ENCODE results near the gene PMS2. TPM values are rescaled to one million over a fixed set of nuclear protein-coding genes. Genes with fewer than 3 reads are reported as not detected.

Gene PMS2
- polyA plus RNA-seq, 2 of the 4 experiments (the other 2 are of a cell fraction), result 14.7 to 19.9 TPM

DNA sequence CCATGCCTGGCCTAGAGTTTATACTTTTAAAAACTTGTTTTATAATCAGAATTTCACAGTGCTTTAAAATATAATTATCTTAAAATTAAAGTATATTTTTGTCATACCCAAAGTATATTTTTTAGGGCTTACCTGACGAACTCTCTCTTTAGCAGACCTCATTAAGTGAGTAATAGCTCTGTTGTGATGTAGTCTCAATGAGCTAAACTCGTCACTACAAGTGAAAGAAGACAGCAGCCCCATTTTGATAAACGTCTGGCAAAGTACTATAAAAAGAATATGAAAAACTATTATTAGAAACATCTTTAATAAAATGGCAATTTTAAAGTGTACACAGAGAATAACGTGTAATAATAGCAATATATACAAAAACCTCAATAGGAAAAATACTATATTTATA, 40.9 kb upstream of the PMS2 start:
- ATAC-seq (no peak), DNase-seq (ENCODE audit: low read depth in 1 of 2, low spot score in 1 of 2) (no peak), FAIRE-seq (no peak)
- TF ChIP-seq HOXA7 (CRISPR knock-in tag; IDR thresholded peaks at IDR 0.05), result no peak
- no peak for TF ChIP-seq KDM5A (IDR thresholded peaks at IDR 0.05)
- no peak for TF ChIP-seq ZNF302 (CRISPR knock-in tag; IDR thresholded peaks at IDR 0.05)
- TF ChIP-seq, protein P1, sequence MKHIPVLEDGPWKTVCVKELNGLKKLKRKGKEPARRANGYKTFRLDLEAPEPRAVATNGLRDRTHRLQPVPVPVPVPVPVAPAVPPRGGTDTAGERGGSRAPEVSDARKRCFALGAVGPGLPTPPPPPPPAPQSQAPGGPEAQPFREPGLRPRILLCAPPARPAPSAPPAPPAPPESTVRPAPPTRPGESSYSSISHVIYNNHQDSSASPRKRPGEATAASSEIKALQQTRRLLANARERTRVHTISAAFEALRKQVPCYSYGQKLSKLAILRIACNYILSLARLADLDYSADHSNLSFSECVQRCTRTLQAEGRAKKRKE (CRISPR knock-in tag; IDR thresholded peaks at IDR 0.05; ENCODE audit: low read depth), result no peak
- no peak for TF ChIP-seq MAFK (IDR thresholded peaks at IDR 0.05; ENCODE audit: partially characterized antibody)
- no peak for TF ChIP-seq MAZ (IDR thresholded peaks at IDR 0.05; ENCODE audit: borderline replicate concordance, low read depth, low read length)
- TF ChIP-seq CHD2 (IDR thresholded peaks at IDR 0.05; ENCODE audit: low read length, partially characterized antibody), result no peak
- no peak for TF ChIP-seq MYC (IDR thresholded peaks at IDR 0.05; ENCODE audit: borderline replicate concordance, low read length)
- TF ChIP-seq, protein P2, sequence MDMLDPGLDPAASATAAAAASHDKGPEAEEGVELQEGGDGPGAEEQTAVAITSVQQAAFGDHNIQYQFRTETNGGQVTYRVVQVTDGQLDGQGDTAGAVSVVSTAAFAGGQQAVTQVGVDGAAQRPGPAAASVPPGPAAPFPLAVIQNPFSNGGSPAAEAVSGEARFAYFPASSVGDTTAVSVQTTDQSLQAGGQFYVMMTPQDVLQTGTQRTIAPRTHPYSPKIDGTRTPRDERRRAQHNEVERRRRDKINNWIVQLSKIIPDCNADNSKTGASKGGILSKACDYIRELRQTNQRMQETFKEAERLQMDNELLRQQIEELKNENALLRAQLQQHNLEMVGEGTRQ (IDR thresholded peaks at IDR 0.05), result no peak
- no peak for TF ChIP-seq HDAC2 (IDR thresholded peaks at IDR 0.05)
- TF ChIP-seq, protein P3, sequence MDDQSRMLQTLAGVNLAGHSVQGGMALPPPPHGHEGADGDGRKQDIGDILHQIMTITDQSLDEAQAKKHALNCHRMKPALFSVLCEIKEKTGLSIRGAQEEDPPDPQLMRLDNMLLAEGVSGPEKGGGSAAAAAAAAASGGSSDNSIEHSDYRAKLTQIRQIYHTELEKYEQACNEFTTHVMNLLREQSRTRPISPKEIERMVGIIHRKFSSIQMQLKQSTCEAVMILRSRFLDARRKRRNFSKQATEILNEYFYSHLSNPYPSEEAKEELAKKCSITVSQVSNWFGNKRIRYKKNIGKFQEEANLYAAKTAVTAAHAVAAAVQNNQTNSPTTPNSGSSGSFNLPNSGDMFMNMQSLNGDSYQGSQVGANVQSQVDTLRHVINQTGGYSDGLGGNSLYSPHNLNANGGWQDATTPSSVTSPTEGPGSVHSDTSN (IDR thresholded peaks at IDR 0.05), result no peak
- TF ChIP-seq POLR2AphosphoS2 (conservative IDR thresholded peaks at IDR 0.05; ENCODE audit: low read length), result no peak
- TF ChIP-seq BHLHE40 (IDR thresholded peaks at IDR 0.05; ENCODE audit: low read depth, low read length), result no peak
- POLR2A ChIA-PET, result no interaction called here
- Histone ChIP-seq H3K4me3 (no peak overlapping the region), H3K27ac (no peak overlapping the region), H3K4me2 (no peak overlapping the region), H3K9me3 (no peaks in the 10 kb centered on the region), H3K4me1 (peaks cover 14% of the 10 kb centered on the region)
- CTCF ChIA-PET, result interaction anchor here (0.6 to 0.9 kb wide), 4 partner anchors 9 to 127 kb away, joined by 3 to 4 read pairs (median 3); no protein-coding TSS in a partner anchor
- 78% methylated on average over 4 of the region's 4 CpGs for WGBS (ENCODE audit: missing lambda C conversion rate)

DNA sequence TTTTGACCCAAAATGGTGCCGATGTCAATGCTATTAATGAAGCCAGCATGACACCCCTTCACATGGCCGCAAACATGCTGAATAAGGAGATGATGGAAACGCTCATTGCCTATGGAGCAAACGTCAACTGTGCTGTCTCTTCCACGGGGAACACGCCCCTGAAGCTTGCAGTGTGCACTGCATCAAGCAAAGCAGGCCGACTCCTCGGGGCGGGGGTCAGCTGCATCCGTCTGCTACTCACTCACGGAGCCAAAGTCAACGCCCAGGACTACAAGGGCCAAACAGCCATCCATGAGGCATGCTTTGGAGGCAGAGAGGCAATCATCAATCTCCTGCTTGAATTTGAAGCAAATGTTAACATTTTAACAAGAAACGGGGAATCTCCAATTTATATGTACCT, 26.8 kb upstream of the PMS2 start:
- DNase-seq (ENCODE audit: low read depth in 1 of 2, low spot score in 1 of 2) (no peak), FAIRE-seq (no peak), ATAC-seq (no peak)
- ChIA-PET CTCF (no interaction called here), POLR2A (no interaction called here)
- Histone ChIP-seq H3K9me3 (no peaks in the 10 kb centered on the region), H3K4me3 (no peak overlapping the region), H3K27ac (no peak overlapping the region), H3K4me2 (no peak overlapping the region), H3K4me1 (no peaks in the 10 kb centered on the region)
- 91% methylated on average over 13 of the region's 13 CpGs for WGBS (ENCODE audit: missing lambda C conversion rate)
- no peak for TF ChIP-seq CBX2 (IDR thresholded peaks at IDR 0.05; ENCODE audit: borderline replicate concordance, low read depth)

DNA sequence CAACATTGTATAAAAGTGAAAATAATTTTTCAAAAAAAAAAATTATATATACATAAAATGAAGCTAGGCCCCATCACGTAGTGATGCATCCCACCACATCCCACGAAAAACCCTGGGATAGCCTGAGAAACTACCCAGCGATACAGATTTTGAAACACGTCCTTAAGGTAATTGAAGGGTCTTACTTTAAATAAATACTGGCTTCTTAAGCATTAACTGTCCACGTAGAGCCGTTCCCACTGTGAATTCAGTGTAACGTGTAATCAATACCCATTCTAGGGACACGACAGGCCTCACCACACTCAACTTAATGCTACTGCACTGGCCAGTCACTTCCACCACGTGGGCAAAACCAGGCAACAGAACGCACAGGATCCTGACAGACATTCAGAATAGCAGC, 26.3 kb upstream of the PMS2 start:
- CTCF ChIA-PET, result no interaction called here
- no peak overlapping the region for H3K4me2 ChIP-seq
- TF ChIP-seq PHF8 (IDR thresholded peaks at IDR 0.05; ENCODE audit: borderline replicate concordance, low read depth) (no peak), ZSCAN20 (CRISPR knock-in tag; IDR thresholded peaks at IDR 0.05) (no peak), ZC3H11A (IDR thresholded peaks at IDR 0.05) (no peak)
- FAIRE-seq (no peak), DNase-seq (ENCODE audit: low read depth in 1 of 2, low spot score in 1 of 2) (no peak), ATAC-seq (no peak)
- H3K27ac ChIP-seq, result no peak overlapping the region
- H3K9me3 ChIP-seq, result no peaks in the 10 kb centered on the region
- POLR2A ChIA-PET, result no interaction called here
- no peaks in the 10 kb centered on the region for H3K4me1 ChIP-seq
- WGBS (ENCODE audit: missing lambda C conversion rate), result 90% methylated on average over 10 of the region's 10 CpGs
- H3K4me3 ChIP-seq, result no peak overlapping the region

DNA sequence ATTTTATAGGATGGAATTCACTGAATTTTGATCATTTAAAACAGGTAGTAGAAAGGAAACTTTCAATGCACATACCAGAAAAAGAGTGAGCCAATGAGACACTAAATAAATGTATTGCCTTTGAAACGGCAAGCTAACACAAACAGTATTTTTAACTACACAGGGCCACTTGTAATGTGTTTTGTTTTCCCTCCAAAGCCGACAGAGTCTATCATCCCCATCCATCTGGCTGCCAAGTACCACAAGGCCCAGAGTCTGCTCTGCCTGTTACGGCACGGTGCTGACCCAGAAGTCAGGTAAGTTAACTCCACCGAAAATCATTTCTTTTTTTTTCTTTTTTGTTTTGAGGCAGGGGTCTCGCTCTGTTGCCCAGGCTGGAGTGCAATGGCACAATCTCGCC, 23.8 kb upstream of the PMS2 start:
- Histone ChIP-seq H3K4me2 (no peak overlapping the region), H3K27ac (no peak overlapping the region), H3K4me1 (no peaks in the 10 kb centered on the region), H3K9me3 (no peaks in the 10 kb centered on the region), H3K4me3 (no peak overlapping the region)
- POLR2A ChIA-PET, result no interaction called here
- 93% methylated on average over 7 of the region's 7 CpGs for WGBS (ENCODE audit: missing lambda C conversion rate)
- CTCF ChIA-PET, result interaction anchor here (1.2 to 1.7 kb wide), 2 partner anchors 10 kb away, joined by 3 read pairs; no protein-coding TSS in a partner anchor
- DNase-seq (ENCODE audit: low read depth in 1 of 2, low spot score in 1 of 2) (no peak), ATAC-seq (no peak), FAIRE-seq (no peak)
- TF ChIP-seq HOXB13 (CRISPR knock-in tag; IDR thresholded peaks at IDR 0.05; ENCODE audit: low read depth), result no peak
- no peak for TF ChIP-seq EHMT2 (IDR thresholded peaks at IDR 0.05; ENCODE audit: low read depth)
- TF ChIP-seq, protein P1 (CRISPR knock-in tag; IDR thresholded peaks at IDR 0.05; ENCODE audit: low read depth), result no peak
- TF ChIP-seq MYC (IDR thresholded peaks at IDR 0.05; ENCODE audit: borderline replicate concordance, low read length), result no peak
- TF ChIP-seq POLR2A (IDR thresholded peaks at IDR 0.05; ENCODE audit: low read length), result no peak
- no peak for TF ChIP-seq CHD4 (IDR thresholded peaks at IDR 0.05; ENCODE audit: borderline replicate concordance)
- TF ChIP-seq, protein P4, sequence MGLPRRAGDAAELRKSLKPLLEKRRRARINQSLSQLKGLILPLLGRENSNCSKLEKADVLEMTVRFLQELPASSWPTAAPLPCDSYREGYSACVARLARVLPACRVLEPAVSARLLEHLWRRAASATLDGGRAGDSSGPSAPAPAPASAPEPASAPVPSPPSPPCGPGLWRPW (IDR thresholded peaks at IDR 0.05), result no peak
- TF ChIP-seq MAFK (IDR thresholded peaks at IDR 0.05; ENCODE audit: partially characterized antibody), result no peak
- no peak for TF ChIP-seq KDM5A (IDR thresholded peaks at IDR 0.05)

All from A549 (cell line).